Panc1 (cell line): Measurements from ENCODE around the gene MBOAT1. TPM values are rescaled to one million over a fixed set of nuclear protein-coding genes. Genes with fewer than 3 reads are reported as not detected.

ENCODE experiments used
- ATAC-seq: fragments of 200-7000 bp; cut with Tn5 transposase; 2 replicates; pipeline ENCODE4 v1.9.1; 2020; ENCODE audit warnings: mild to moderate bottlenecking, moderate library complexity
- BruUV-seq: library from RNA; stranded (reverse); fragments of 400-500 nt; replicated peaks from 2 replicates; lab custom pipeline; 2021; lab: Mats Ljungman, UMichigan
- CTCF ChIA-PET: fragments of 300-600 bp; sonication (Branson Sonifier 250); formaldehyde crosslinking; loops from one replicate; lab custom pipeline; 2022; ENCODE audit warnings: antibody characterized with exemption; lab: Charles Lee
- POLR2A ChIA-PET: fragments of 300-600 bp; sonication (Branson Sonifier 250); formaldehyde crosslinking; loops from one replicate; lab custom pipeline; 2022; ENCODE audit warnings: antibody characterized with exemption; lab: Charles Lee
- DNase-seq: peaks from one replicate; pipeline ENCODE4 v3.0.0-alpha.2; 2010; ENCODE audit warnings: low read depth, low spot score
- H3K27ac ChIP-seq: 2 replicates; pipeline ENCODE4 v1.5.1; 2011; ENCODE audit warnings: mild to moderate bottlenecking, low read length, inconsistent platforms
- H3K27me3 ChIP-seq: fragments of 200-500 bp; sonication (Bioruptor generic); 2 replicates; pipeline ENCODE4 v1.6.0; 2014; ENCODE audit warnings: low read length, inconsistent platforms; ENCODE audit not compliant: control insufficient read depth, insufficient read depth
- H3K36me3 ChIP-seq: fragments of 200-500 bp; sonication (Bioruptor generic); 2 replicates; pipeline ENCODE4 v1.5.1; 2014; ENCODE audit warnings: inconsistent platforms, mild to moderate bottlenecking, low read length, moderate library complexity; ENCODE audit not compliant: control insufficient read depth, insufficient read depth
- H3K4me1 ChIP-seq: 2 replicates; pipeline ENCODE4 v1.5.1; 2011; ENCODE audit warnings: inconsistent platforms, mild to moderate bottlenecking, low read length, moderate library complexity; ENCODE audit not compliant: control insufficient read depth, insufficient read depth
- H3K4me3 ChIP-seq, 2 experiments: 2 replicates each; pipeline ENCODE4 v1.5.1; 2011 to 2012; ENCODE audit warnings: low read depth in 2 of 2, low read length in 2 of 2, mild to moderate bottlenecking in 2 of 2, inconsistent platforms in 1 of 2, moderate library complexity in 1 of 2
- H3K9me3 ChIP-seq: fragments of 200-500 bp; sonication (Bioruptor generic); 2 replicates; pipeline ENCODE4 v1.5.1; 2014; ENCODE audit warnings: low read depth, mild to moderate bottlenecking, inconsistent platforms, low read length, moderate library complexity; ENCODE audit not compliant: control insufficient read depth, insufficient read depth
- POLR2AphosphoS5 ChIP-seq: IDR thresholded peaks from 2 replicates; pipeline ENCODE4 v1.6.1; 2012; ENCODE audit warnings: mild to moderate bottlenecking, low read depth, low read length, moderate library complexity
- SIN3A ChIP-seq: IDR thresholded peaks from 2 replicates; pipeline ENCODE4 v1.6.1; 2012; ENCODE audit warnings: low read depth, mild to moderate bottlenecking, low read length, moderate library complexity, borderline replicate concordance; ENCODE audit not compliant: insufficient read depth
- TCF7L2 ChIP-seq: IDR thresholded peaks from 2 replicates; pipeline ENCODE4 v1.6.1; 2011; ENCODE audit warnings: mild to moderate bottlenecking, low read depth, low read length, inconsistent platforms
- in situ Hi-C: cut with HindIII; loops from 2 replicates; pipeline ENCODE4 v1.10.0; 2016; ENCODE audit warnings: low sequenced_read_pairs, low pct_unique_long_range_greater_than_20kb
- intact Hi-C: fragments of 100-400 bp; cut with micrococcal nuclease; formaldehyde crosslinking; loops from one replicate; pipeline ENCODE4 v1.10.0; 2022; ENCODE audit not compliant: unreplicated experiment
- total RNA-seq: library from RNA; stranded (reverse); gene quantifications from one replicate; pipeline ENCODE4 v1.2.1, GENCODE V29; 2021; ENCODE audit not compliant: unreplicated experiment
- TF ChIP-seq, protein P1 (sequence below): fragments of 450-650 bp; IDR thresholded peaks from 2 replicates; pipeline ENCODE4 v1.5.1; 2017; ENCODE audit warnings: mild to moderate bottlenecking
- TF ChIP-seq, protein P2 (sequence below), 2 experiments: IDR thresholded peaks; 2 replicates each; pipeline ENCODE4 v1.6.1; 2011 to 2012; ENCODE audit warnings: low read depth in 2 of 2, control low read depth in 1 of 2, low read length in 1 of 2, mild to moderate bottlenecking in 1 of 2, moderate library complexity in 1 of 2; ENCODE audit not compliant: insufficient read depth in 1 of 2

The MBOAT1 gene
- total RNA-seq, 1 experiment from 2014 or later: 15.1 TPM

DNA sequence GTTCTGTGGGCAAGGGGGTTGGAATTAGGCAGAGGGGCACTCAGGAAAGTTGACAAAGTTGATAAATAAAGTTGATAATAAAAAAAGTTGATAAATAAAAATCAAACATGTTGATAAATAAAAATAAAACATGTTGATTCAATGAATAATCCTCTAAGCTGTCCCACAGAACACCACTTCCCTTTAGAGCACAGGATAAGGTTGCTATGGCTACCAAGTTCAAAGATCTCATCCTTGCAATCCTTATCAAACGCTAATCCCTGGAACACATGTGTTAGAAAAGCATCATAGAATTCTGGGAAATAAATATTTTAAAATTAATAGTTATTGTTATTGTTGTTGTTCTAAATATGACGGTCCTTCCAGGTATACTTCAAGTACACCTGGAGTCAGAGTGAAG lies 33.9 kb downstream of the MBOAT1 start:
- ChIA-PET POLR2A (interaction anchor here (0.7 kb wide), 1 partner anchor 45 kb away, joined by 3 read pairs; no protein-coding TSS in a partner anchor), CTCF (no interaction called here)
- intact Hi-C loops (no loop called here), in situ Hi-C loops (no loop called here)
- ATAC-seq (no peak), DNase-seq (no peak)
- BruUV-seq: no TSS peak
- Histone ChIP-seq H3K27ac (no peak overlapping the region), H3K36me3 (no peaks in the 10 kb centered on the region), H3K9me3 (no peaks in the 10 kb centered on the region), H3K4me3 (no peak overlapping the region), H3K4me1 (no peaks in the 10 kb centered on the region), H3K27me3 (no peaks in the 10 kb centered on the region)
- TF ChIP-seq SIN3A: no peak
- TF ChIP-seq, protein P1, sequence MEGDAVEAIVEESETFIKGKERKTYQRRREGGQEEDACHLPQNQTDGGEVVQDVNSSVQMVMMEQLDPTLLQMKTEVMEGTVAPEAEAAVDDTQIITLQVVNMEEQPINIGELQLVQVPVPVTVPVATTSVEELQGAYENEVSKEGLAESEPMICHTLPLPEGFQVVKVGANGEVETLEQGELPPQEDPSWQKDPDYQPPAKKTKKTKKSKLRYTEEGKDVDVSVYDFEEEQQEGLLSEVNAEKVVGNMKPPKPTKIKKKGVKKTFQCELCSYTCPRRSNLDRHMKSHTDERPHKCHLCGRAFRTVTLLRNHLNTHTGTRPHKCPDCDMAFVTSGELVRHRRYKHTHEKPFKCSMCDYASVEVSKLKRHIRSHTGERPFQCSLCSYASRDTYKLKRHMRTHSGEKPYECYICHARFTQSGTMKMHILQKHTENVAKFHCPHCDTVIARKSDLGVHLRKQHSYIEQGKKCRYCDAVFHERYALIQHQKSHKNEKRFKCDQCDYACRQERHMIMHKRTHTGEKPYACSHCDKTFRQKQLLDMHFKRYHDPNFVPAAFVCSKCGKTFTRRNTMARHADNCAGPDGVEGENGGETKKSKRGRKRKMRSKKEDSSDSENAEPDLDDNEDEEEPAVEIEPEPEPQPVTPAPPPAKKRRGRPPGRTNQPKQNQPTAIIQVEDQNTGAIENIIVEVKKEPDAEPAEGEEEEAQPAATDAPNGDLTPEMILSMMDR: no peak

DNA sequence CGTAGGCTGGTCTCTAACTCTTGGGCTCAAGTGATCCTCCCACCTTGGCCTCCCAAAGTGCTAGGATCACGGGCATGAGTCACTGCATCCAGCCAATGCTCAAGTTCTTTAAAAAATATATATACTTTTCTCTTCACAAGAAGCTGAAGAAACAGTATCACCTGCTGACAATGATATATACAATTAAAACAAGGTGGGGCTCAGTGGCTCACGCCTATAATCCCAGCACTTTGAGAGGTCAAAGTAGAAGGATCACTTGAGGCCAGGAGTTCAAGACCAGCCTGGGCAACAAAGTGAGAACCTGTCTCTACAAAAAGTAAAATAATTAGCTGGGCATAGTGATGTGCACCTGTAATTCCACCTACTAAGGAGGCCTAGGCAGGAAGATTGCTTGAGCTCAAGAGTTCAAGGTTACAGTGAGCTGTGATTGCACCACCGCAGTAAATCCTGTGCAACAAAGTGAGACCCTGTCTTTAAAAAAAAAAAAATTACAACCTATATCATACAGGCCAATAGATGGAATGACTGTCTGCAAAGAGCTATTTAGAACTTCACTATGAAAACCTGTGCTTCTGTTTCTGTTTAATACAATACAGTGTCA lies 36.4 kb downstream of the MBOAT1 start:
- intact Hi-C loops (no loop called here), in situ Hi-C loops (no loop called here)
- Histone ChIP-seq H3K27ac (no peak overlapping the region), H3K27me3 (no peaks in the 10 kb centered on the region), H3K4me1 (no peaks in the 10 kb centered on the region), H3K4me3 (no peak overlapping the region), H3K36me3 (no peaks in the 10 kb centered on the region), H3K9me3 (no peaks in the 10 kb centered on the region)
- BruUV-seq: no TSS peak
- ChIA-PET POLR2A (no interaction called here), CTCF (no interaction called here)
- ATAC-seq (no peak), DNase-seq (no peak)
- TF ChIP-seq TCF7L2 (no peak), POLR2AphosphoS5 (no peak), SIN3A (no peak)
- TF ChIP-seq, protein P1: no peak
- TF ChIP-seq, protein P2, sequence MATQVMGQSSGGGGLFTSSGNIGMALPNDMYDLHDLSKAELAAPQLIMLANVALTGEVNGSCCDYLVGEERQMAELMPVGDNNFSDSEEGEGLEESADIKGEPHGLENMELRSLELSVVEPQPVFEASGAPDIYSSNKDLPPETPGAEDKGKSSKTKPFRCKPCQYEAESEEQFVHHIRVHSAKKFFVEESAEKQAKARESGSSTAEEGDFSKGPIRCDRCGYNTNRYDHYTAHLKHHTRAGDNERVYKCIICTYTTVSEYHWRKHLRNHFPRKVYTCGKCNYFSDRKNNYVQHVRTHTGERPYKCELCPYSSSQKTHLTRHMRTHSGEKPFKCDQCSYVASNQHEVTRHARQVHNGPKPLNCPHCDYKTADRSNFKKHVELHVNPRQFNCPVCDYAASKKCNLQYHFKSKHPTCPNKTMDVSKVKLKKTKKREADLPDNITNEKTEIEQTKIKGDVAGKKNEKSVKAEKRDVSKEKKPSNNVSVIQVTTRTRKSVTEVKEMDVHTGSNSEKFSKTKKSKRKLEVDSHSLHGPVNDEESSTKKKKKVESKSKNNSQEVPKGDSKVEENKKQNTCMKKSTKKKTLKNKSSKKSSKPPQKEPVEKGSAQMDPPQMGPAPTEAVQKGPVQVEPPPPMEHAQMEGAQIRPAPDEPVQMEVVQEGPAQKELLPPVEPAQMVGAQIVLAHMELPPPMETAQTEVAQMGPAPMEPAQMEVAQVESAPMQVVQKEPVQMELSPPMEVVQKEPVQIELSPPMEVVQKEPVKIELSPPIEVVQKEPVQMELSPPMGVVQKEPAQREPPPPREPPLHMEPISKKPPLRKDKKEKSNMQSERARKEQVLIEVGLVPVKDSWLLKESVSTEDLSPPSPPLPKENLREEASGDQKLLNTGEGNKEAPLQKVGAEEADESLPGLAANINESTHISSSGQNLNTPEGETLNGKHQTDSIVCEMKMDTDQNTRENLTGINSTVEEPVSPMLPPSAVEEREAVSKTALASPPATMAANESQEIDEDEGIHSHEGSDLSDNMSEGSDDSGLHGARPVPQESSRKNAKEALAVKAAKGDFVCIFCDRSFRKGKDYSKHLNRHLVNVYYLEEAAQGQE (IDR thresholded peaks at IDR 0.05; ENCODE audit: insufficient read depth in 1 of 2, low read depth in 2 of 2, low read length in 1 of 2): no peak
